Measurements from ENCODE around the gene INTS1.

The INTS1 gene

DNA sequence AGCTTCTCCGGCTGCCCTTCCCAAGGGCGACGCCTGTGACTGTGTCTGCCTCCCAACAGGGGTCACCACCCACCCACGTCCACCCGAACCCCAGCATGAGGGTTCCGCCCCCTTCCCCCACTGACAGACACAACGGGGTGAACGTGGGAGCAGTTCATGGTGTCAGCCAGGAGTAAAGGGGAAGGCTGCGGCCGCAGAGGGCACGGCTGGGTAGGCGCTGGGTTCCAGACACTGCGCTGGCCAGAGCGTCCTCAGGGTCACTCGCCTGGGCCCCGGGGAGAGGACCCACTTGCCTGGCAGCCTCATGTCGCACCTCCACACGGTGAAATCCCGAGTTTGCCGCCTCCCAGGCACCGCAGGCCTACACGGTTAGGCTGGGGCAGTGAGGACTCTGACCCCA is 21.1 kb downstream of the INTS1 start:
- Histone ChIP-seq H3K9me2 (replicated peaks; ENCODE audit: control insufficient read depth, low read length) (no peaks in the 10 kb centered on the region), H4K20me1 (ENCODE audit: control insufficient read depth, insufficient read depth, low read depth, low read length) (no peaks in the 10 kb centered on the region; the same call in 1 of the 2 replicates), H3K79me2 (ENCODE audit: control insufficient read depth, low read length) (no peaks in the 10 kb centered on the region), H3K4me3 (ENCODE audit: low read length) (no peak overlapping the region), H3K27ac (ENCODE audit: low read depth, low read length) (no peak overlapping the region), H3K4me2 (ENCODE audit: low read length) (no peak overlapping the region), H3K27me3 (ENCODE audit: control insufficient read depth, low read length) (no peaks in the 10 kb centered on the region), H3F3A (ENCODE audit: control insufficient read depth, insufficient read depth) (no peaks in the 10 kb centered on the region), H3K4me1 (ENCODE audit: control insufficient read depth, low read length) (no peaks in the 10 kb centered on the region), H3K36me3 (ENCODE audit: control insufficient read depth, low read length) (peaks cover 93% of the 10 kb centered on the region), H3K9me3 (ENCODE audit: control insufficient read depth, insufficient read depth, low read length) (no peaks in the 10 kb centered on the region)
- TF ChIP-seq, protein P1, sequence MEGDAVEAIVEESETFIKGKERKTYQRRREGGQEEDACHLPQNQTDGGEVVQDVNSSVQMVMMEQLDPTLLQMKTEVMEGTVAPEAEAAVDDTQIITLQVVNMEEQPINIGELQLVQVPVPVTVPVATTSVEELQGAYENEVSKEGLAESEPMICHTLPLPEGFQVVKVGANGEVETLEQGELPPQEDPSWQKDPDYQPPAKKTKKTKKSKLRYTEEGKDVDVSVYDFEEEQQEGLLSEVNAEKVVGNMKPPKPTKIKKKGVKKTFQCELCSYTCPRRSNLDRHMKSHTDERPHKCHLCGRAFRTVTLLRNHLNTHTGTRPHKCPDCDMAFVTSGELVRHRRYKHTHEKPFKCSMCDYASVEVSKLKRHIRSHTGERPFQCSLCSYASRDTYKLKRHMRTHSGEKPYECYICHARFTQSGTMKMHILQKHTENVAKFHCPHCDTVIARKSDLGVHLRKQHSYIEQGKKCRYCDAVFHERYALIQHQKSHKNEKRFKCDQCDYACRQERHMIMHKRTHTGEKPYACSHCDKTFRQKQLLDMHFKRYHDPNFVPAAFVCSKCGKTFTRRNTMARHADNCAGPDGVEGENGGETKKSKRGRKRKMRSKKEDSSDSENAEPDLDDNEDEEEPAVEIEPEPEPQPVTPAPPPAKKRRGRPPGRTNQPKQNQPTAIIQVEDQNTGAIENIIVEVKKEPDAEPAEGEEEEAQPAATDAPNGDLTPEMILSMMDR (IDR thresholded peaks at IDR 0.05; ENCODE audit: low read depth, low read length, poor library complexity, severe bottlenecking), result no peak
- no peak for TF ChIP-seq EZH2phosphoT487 (IDR thresholded peaks at IDR 0.05; ENCODE audit: borderline replicate concordance, low read length)

- peaks cover 91% of the 10 kb centered on the region for H3K36me3 ChIP-seq (ENCODE audit: control insufficient read depth, low read length)
Measured at GRCh38 chr7:1481300-1481699, 22.9 kb downstream of the INTS1 start.

DNA sequence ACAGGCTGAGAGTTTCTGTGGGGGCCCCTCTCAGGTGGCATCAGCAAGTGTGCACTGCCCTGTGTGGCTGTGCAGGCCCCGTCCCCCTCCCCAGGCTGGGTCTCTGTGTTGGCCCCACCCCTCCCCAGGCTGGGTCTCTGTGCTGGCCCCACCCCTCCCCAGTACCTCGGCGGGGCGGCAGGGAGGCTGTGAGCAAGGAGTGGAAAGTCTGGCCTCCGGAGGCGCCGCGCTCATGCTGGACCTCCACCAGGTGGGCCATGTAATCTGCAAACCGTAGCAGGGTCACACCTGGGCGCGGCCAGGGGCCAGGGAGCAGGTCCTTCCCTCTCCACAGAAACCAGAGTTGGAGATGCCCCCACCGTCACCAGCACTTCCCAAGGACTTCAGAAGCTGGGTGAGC is 23.5 kb downstream of the INTS1 start:
- Histone ChIP-seq H3K79me2 (ENCODE audit: control insufficient read depth, low read length) (no peaks in the 10 kb centered on the region), H3K36me3 (ENCODE audit: control insufficient read depth, low read length) (peaks cover 95% of the 10 kb centered on the region), H3K4me3 (ENCODE audit: low read length) (no peak overlapping the region), H4K20me1 (ENCODE audit: control insufficient read depth, insufficient read depth, low read depth, low read length) (no peaks in the 10 kb centered on the region; the same call in 1 of the 2 replicates), H3K27me3 (ENCODE audit: control insufficient read depth, low read length) (no peaks in the 10 kb centered on the region), H3K4me1 (ENCODE audit: control insufficient read depth, low read length) (no peaks in the 10 kb centered on the region), H3K9me3 (ENCODE audit: control insufficient read depth, insufficient read depth, low read length) (no peaks in the 10 kb centered on the region), H3K9me2 (replicated peaks; ENCODE audit: control insufficient read depth, low read length) (no peaks in the 10 kb centered on the region), H3K27ac (ENCODE audit: low read depth, low read length) (no peak overlapping the region), H3F3A (ENCODE audit: control insufficient read depth, insufficient read depth) (no peaks in the 10 kb centered on the region), H3K4me2 (ENCODE audit: low read length) (no peak overlapping the region)
- TF ChIP-seq, protein P1 (IDR thresholded peaks at IDR 0.05; ENCODE audit: low read depth, low read length, poor library complexity, severe bottlenecking), result no peak
- TF ChIP-seq EZH2phosphoT487 (IDR thresholded peaks at IDR 0.05; ENCODE audit: borderline replicate concordance, low read length), result no peak

More at GRCh38 chr7:1481300-1481699, 22.9 kb downstream of the INTS1 start:
- Histone ChIP-seq H3K9me2 (replicated peaks; ENCODE audit: control insufficient read depth, low read length) (no peaks in the 10 kb centered on the region), H3F3A (ENCODE audit: control insufficient read depth, insufficient read depth) (no peaks in the 10 kb centered on the region), H3K4me1 (ENCODE audit: control insufficient read depth, low read length) (no peaks in the 10 kb centered on the region), H3K9me3 (ENCODE audit: control insufficient read depth, insufficient read depth, low read length) (no peaks in the 10 kb centered on the region), H3K27ac (ENCODE audit: low read depth, low read length) (no peak overlapping the region), H3K79me2 (ENCODE audit: control insufficient read depth, low read length) (no peaks in the 10 kb centered on the region), H3K4me3 (ENCODE audit: low read length) (no peak overlapping the region), H4K20me1 (ENCODE audit: control insufficient read depth, insufficient read depth, low read depth, low read length) (no peaks in the 10 kb centered on the region; the same call in 1 of the 2 replicates), H3K4me2 (ENCODE audit: low read length) (no peak overlapping the region), H3K27me3 (ENCODE audit: control insufficient read depth, low read length) (no peaks in the 10 kb centered on the region)
- no peak for TF ChIP-seq EZH2phosphoT487 (IDR thresholded peaks at IDR 0.05; ENCODE audit: borderline replicate concordance, low read length)
- TF ChIP-seq, protein P1 (IDR thresholded peaks at IDR 0.05; ENCODE audit: low read depth, low read length, poor library complexity, severe bottlenecking), result no peak
